Measurements from ENCODE around the gene SLC12A5.

The SLC12A5 gene

DNA sequence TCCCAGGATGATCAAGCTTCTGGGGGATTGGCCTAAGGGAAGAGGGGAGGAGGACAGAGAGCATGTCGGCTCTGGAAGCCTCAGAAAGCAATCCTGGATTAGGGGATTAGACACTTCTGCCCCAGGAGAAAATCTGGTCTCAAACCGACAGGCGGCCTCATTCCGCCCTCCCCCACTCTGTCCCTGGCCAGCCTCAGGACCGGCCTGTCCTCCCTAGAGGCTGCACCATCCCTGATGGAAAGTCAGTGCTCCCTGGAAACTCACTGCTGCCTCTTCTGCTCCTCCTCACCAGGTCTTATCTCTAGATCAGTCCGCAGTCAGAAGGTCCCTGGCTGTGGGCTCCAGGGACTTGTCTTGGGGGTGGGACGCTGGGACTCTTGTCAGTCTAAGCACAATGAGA, 905 bp upstream of the SLC12A5 start:
- DNase-seq (ENCODE audit: low read depth) = no peak

DNA sequence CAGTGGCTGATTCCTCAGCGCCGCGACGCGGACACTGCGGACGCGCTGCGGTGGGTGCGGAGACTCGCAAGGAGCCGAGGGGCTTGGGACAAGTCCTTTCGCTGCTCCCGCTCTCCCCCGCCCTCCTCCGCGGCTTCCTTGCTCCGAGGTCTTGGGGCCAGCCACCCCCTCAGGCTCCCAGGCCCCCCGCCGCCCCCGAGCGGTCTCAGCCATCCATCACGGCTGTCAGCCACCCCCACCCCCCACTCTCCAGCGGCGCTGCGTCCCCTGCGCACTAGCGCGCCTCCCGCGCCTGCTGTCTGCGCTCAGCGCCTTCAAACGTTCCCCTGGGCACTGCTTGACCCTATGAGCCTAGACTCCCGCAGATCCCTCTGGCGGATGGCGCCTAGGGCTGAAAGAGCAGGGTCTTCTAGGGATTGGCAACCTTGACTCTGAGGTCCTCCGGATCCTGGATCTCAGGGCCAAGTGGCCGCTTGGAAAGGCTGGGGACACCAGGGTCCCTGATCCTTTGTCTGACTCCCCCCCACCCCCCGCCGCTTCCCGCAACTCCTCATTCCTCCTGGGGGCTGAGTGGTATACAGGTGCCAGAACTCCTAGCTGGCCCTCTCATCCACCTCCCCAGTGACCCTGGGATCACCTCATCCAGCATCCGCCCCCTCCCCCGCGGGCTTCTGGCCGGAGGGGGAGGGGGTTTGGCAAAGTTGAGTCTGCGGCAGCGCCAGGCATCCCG, 1.4 kb downstream of the SLC12A5 start:
- DNase-seq (ENCODE audit: low read depth) = no peak

DNA sequence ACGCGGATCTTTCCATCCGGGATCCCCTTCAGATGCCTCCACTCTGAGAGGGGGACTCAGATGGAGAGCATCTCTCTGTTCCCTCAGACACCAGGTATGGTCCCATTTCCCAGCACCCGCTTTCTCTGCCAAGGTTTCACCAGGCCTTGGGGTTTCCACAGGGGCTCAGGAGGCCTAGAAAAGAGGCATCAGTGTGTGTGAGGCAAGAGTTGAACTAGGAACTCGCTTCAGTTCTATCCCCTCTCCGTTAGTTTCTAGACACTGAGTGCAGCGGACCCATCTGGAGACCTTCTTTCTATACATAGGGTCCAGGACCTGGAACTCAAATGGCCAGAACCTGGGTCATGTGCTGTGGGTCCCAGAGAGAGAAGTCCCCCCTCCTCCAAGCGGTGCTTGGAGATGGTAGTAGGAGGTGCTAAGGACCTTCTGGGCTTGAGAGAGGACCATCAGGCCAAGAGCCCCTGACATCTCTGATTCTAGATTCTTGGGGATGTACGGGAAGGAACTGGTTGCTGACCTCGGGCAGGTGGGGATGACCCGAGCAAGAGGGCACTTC, 2.1 kb downstream of the SLC12A5 start:
- DNase-seq (ENCODE audit: low read depth) = no peak

DNA sequence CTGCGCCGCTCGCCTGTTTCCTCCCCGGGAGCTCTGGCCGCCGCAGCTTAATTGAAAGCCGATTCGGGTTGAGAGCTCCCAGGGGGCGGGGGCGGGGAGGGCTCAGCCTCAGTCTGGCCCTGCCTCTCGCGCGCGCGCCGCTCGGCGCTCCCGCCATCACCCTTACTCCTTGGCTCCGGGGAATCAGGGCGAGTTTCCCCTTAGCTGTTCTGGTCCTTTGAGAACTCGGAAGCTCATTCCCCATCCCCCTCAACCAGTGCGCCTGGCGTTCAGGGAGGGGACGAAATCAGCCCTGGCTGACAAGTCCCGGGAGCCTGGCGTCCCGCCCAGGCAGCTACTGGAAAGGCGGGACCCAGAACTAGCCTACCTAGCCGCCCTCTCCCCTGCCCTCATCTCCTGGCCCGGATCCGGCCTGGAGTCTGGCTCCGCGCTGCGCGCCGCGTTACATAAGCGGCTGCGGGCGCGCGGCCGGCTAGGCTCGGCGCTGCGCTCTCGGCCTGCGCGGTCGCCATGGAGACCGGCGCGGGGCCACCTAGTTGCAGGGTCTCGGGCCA, 2.8 kb downstream of the SLC12A5 start:
- DNase-seq (ENCODE audit: low read depth) = no peak

DNA sequence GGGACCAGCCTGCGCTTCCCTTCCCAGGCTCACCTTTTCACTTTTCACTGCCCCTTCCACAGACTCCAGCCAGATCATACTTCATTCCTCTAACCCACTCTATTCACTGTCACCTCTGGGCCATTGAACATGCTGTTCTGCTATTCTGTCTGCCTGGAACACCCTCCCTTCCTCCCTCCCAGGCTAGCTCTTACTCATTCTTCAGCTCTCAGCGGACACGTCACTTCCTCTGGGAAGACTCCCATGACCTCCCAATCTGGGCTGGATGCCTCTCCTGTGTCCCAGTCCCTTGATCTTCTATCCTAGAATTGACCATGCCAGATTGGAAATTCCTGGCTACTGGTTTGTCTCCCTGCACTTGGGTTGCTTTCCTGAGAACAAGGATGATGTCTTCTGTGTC, 5.0 kb downstream of the SLC12A5 start:
- DNase-seq (ENCODE audit: low read depth) = no peak

DNA sequence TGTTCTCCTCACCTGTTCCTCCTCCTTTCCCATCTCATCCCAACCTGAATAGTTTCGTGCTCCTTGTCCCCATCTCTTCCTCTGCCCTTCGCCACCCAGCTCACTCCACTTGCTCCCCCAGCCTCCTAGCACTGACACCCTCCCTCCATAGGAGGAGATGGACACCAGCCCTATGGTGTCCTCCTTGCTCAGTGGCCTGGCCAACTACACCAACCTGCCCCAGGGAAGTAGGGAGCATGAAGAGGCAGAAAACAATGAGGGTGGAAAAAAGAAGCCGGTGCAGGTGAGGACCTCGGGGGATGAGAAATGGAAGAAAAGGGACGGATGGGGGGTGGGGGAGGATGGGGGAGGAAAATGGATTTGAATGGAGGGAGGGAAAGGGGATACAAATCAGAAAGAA, 6.2 kb downstream of the SLC12A5 start:
- no peak for DNase-seq (ENCODE audit: low read depth)

DNA sequence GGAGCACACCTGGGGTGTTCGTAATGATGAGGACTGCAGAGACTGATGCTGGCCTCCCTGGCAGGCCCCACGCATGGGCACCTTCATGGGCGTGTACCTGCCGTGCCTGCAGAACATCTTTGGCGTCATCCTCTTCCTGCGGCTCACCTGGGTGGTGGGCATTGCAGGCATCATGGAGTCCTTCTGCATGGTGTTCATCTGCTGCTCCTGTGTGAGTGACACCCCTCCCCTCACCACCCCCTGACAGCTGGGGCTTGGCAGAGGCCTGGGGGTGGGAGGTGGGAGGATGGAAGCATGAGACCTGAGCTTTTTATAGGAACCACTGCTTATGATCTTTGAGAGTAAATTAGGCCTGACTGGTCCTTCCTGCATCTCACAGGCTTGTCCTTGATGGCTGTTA, 6.7 kb downstream of the SLC12A5 start:
- no peak for DNase-seq (ENCODE audit: low read depth)

DNA sequence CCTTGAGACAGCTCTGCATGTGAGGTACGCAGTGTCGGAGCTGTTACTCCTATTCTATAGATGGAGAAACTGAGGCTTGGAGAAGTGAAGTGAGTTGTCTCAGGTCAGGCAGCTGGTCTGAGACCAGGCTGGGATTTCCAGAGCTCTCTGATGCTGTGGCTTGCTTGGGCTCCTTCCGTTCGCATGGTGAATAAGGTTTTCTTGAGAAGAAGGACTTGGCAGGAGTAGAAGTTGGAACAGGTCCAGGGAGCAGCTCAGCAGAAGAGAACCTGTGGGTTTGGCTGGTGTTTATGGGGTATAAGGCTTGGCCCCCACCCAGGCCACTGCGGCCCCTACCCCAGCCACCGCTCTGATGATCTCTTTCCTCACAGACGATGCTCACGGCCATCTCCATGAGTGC, 7.4 kb downstream of the SLC12A5 start:
- no peak for DNase-seq (ENCODE audit: low read depth)

DNA sequence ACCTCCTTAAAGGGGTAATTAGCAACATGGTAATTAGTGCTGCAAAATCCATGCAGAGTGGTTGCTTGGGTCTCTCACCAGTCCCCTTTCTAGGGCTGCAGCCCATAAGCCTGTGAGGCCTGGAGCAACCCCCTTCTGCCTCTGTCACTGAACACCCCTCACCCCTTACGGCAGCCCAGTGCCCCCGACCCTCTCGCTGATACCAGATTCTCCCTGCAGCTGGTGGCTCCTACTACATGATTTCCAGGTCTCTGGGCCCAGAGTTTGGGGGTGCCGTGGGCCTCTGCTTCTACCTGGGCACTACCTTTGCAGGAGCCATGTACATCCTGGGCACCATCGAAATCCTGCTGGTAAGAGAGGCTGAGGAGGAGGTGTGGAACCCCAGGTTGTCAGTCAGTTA, 8.0 kb downstream of the SLC12A5 start:
- DNase-seq (ENCODE audit: low read depth) = no peak

DNA sequence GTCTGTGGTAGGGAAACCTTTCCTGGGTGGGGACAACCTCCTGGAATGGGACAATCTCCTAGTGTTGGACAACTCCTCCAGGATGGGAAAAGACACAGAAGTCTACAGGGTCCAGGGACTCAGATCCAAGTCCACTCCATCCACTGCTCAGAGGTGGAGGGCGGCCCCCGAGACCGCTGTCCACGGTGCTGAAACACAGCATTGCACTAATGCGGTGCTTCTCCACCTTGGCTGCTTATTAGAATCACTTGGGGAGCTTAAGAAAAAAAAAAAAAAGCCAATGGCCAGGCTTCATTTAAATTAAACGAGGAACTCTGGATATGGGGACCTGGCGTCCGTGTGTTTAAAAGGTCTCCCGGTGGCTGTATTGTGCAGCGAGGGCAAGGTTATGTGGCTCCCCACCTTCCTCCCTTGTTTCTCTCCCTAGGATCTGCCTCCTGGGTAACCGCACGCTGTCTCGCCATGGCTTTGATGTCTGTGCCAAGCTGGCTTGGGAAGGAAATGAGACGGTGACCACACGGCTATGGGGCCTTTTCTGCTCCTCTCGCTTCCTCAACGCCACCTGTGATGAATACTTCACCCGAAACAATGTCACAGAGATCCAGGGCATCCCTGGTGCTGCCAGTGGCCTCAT, 12.0 kb downstream of the SLC12A5 start:
- DNase-seq (ENCODE audit: low read depth) = no peak

DNA sequence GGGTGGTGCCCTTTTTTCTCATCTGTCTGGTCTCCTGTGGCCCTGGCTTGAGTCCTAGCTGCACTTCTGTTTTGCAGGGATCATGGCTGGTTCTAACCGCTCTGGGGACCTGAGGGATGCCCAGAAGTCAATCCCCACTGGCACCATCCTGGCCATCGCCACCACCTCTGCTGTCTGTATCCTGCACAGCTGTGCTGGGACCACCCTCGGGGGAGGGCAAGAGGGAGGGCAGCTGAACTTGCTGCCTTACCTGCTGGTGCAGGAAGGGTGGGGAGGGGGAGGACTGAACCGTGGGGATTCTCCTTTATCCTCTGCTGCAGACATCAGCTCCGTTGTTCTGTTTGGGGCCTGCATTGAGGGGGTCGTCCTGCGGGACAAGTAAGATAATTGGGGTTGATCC, 14.5 kb downstream of the SLC12A5 start:
- DNase-seq (ENCODE audit: low read depth) = no peak

DNA sequence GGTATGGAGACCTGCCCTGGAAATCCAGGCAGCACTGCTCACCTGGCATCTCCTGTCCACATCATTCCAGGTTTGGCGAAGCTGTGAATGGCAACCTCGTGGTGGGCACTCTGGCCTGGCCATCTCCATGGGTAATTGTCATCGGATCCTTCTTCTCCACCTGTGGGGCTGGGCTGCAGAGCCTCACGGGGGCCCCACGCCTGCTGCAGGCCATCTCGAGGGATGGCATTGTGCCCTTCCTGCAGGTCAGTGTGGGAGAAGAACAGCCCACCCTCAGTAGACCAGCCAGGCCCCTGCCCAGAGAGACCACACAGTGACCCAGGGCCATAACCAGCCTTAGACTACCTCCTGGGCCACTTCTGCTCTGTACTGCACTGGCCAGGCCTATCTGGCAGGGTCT, 15.9 kb downstream of the SLC12A5 start:
- DNase-seq (ENCODE audit: low read depth) = no peak

DNA sequence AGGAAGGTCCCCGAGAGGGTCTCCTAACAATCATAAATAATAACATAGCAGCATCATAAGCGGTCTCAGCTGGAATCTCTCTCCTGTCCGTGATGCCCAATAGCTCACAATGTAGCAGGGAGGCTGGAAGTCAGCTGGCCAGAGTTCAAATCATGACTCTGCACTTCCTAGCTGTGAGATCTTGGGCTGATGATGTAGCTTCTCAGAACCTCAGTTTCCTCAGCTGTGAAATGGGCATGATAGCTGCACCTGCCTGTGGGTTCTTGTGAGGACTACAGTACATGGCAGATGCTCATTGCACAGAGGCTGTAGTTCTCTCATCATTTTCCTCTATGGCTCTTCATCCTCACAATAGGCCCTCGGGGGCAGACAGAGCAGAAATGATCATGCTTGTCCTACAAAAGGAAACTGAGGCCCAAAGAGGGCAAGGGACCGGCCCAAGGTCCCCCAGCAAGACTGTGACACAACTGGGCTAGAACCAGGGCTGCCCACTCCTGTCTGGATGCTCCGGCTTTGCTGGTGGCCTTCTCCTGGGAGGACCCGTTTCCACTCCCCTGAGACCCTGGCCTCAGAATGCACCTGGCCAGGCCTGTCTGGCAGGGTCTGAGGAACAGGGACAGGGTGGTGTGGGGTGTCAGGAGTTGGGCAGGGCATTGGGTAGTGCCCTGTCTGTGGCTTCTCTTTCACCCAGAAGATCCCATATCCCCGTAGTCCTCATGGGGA, 17.7 kb downstream of the SLC12A5 start:
- no peak for DNase-seq (ENCODE audit: low read depth)

DNA sequence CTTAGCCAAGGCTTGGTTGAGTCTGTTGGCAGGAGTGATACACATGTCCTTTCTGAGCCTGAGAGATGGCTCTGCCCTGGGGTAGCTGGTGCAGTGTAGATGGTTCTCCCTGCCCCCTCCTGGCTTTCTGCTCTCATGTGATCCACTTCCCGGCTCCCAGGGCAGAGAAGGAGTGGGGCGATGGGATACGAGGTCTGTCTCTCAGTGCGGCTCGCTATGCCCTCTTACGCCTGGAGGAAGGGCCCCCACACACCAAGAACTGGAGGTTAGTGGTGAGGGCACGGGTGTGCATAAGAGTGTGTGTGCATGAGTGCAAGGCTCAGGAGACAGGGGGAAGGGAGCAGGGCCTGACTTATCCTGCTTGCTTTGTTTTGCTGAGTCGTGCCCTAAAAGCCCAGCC, 18.8 kb downstream of the SLC12A5 start:
- DNase-seq (ENCODE audit: low read depth) = no peak

DNA sequence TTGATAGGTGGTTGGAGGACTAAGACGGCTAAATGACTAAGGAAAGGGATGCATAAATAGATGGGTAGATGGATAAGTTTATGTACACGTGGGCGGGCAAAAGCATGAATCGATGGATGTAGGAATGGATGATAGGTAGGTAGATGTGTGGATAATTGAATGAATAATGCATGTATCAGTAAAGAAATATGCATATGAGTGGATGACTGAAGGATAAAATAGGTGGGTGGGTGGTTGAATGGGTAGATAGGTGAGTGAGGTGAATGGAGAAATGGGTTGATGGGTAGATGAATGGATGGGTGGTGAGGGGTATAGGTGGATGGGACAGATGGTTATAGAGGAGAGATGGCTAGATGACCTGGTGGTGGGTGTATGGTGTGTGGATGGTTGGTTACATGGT, 20.2 kb downstream of the SLC12A5 start:
- DNase-seq (ENCODE audit: low read depth) = no peak

DNA sequence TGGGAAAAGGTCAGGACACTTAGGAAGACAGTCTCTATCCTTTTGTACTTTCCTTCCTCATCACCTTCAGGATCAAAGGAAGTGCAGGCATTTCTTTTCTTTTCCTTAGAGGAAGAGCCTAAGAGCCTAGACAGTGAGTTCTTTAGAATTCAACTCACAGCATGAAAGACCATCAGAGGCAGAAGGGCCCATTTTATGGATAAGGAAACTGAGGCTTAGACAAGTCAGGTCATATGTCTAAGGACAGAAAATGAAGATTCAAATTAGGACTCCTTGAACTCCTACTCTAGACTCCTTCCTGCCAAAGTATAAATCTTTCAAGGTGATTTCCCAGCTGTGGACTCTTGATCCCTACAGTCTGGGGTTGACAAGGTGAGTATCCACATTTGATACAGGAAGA, 20.8 kb downstream of the SLC12A5 start:
- no peak for DNase-seq (ENCODE audit: low read depth)

DNA sequence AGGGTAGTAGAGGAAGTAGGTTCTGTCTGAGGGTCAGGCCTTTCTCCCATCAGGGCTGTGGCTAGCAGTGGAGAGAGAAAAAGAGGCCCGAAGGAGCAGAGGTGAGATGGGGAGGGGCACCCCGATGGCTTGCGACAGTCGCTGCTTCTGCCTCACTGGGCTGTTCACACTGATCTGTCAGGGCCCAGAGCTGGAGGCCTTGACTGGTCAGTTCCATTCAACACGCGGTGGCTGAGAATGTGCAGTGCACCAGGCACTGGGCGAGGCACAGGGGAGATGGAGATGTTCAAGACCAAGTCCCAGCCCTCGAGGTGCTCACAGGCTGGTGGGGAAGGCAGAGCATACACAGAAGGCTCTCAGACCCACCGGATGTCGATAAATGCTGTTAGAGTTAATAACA, 21.4 kb downstream of the SLC12A5 start:
- no peak for DNase-seq (ENCODE audit: low read depth)

DNA sequence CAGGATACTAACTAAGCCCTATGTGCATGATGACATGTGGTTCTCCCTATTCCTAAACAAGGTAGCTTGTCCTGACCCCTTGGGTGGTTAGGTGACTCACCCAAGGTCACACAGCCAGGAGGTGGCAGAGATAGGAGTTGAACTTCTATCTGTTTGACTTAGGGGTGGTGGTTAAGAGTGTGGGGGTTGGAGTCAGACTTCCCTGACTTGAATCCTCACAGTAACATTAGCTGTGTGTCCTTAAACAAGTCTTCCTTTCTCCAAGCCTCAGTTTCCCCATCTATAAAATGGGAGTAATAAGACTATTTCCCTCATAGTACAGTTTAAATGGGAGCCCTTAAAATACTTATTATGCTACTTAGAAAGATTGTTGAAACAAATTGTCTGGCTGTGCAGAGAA, 21.9 kb downstream of the SLC12A5 start:
- no peak for DNase-seq (ENCODE audit: low read depth)

DNA sequence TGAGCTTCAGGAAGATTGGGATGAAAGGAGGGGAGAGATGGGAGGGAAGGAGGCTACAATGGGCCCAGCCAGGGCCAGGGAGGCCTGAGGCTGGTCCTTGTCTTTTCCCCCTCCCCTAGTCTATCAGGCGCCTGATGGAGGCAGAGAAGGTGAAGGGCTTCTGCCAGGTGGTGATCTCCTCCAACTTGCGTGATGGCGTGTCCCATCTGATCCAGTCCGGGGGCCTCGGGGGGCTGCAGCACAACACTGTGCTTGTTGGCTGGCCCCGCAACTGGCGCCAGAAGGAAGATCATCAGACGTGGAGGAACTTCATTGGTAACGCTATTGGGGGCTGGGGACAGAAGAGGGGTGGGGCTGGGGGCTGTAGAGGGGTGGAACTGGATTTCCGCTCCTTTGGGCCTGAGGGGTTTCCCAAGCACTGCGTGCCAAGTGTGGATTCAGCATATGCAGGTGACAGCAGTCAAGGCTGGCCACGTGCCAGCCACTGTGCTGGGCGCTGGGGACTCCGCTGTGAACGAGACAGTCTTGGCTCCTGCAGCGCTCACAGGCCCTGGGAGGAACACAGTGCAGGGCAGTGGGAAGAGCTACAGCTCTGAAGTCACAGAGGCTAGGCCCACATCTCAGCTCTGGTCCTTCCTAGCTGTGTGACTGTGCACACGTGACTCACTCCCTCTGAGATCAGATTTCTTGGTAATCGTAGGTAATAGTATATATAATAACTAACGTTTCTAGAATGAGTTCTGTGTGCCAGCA, 22.7 kb downstream of the SLC12A5 start:
- DNase-seq (ENCODE audit: low read depth) = no peak

DNA sequence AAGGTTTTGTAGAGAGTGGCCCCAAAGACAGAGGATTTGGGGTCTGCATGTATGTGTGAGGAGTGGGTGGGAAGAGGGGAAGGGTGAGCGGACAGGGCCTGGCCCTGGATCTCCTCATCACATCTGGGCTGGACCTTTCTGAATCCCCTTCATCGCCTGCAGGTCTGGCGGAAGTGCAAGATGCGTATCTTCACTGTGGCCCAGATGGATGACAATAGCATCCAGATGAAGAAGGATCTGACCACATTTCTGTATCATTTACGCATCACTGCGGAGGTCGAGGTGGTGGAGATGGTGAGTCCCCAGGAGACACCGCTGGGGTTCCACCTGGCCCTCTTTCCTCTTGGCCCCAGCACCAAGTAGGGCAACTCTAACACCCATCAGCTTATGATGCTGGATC, 24.4 kb downstream of the SLC12A5 start:
- DNase-seq (ENCODE audit: low read depth) = no peak

DNA sequence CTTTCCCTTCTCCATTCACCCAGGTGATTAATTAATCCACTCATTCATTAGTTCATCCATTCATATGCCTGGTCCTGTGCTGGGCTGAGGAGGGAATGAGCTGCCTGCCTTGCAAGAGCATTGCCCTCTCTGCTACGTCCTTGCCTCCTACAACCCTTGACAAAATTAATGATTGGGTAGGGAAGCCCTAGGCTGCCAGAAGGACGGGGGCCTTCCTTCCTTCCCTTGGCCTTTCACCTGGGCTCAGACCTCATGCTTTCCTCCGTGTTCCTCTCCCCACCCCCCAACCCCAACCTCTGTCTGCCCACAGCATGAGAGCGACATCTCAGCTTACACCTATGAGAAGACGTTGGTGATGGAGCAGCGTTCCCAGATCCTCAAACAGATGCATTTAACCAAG, 25.6 kb downstream of the SLC12A5 start:
- DNase-seq (ENCODE audit: low read depth) = no peak

DNA sequence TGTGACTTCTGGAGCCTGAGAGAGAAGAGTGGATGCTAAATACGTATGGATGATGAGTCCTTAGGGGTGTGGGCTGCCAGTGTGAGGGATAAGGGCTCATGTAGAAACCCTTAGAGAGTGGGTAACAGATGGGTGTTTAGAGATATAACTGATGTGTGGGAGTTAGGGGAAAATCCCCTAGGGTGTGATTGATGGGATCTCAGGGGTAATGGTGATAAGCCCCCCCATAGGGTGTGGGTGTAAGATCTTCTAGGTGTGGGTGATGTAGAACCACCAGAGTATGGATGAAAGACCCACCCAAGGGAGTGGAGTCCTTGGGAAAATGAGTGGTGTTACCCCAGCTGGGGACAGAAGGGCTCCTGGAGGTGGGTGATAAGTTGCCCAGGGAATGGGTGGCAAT, 26.3 kb downstream of the SLC12A5 start:
- DNase-seq (ENCODE audit: low read depth) = no peak
